Activated CD8-positive, alpha-beta memory T cell treated with anti-CD3 and anti-CD28 coated beads, Interleukin-2, amount 50 U/mL, for 48 hours (primary cell): Measurements from ENCODE around the gene NECAB2.

Experiments used
- DNase-seq: peaks from one replicate; pipeline ENCODE4 v3.0.0-alpha.2; 2020

Gene NECAB2

GRCh38 chr16:83994703-83995102 lies 26.7 kb downstream of the NECAB2 start:
- DNase-seq: no peak

- no peak for DNase-seq
Measured at GRCh38 chr16:83995754-83996153, 27.7 kb downstream of the NECAB2 start.

- no peak for DNase-seq
Measured at GRCh38 chr16:83996481-83997252, 28.6 kb downstream of the NECAB2 start.

- no peak for DNase-seq
Measured at GRCh38 chr16:83998091-83998490, 30.0 kb downstream of the NECAB2 start.

- no peak for DNase-seq
Measured at GRCh38 chr16:84000989-84001642, 33.1 kb downstream of the NECAB2 start.

- DNase-seq: no peak
Measured at GRCh38 chr16:84001726-84002125, 33.7 kb downstream of the NECAB2 start.

- DNase-seq: no peak
Measured at GRCh38 chr16:84003038-84003437, 35.0 kb downstream of the NECAB2 start.

GRCh38 chr16:84004442-84004841 lies 36.4 kb downstream of the NECAB2 start:
- no peak for DNase-seq

GRCh38 chr16:84005391-84005790 lies 37.3 kb downstream of the NECAB2 start:
- DNase-seq: no peak

- no peak for DNase-seq
Measured at GRCh38 chr16:84007520-84007919, 39.5 kb downstream of the NECAB2 start.

- DNase-seq: no peak
Measured at GRCh38 chr16:84007965-84008364, 39.9 kb downstream of the NECAB2 start.

GRCh38 chr16:84009282-84009681 lies 41.2 kb downstream of the NECAB2 start:
- DNase-seq: no peak

- DNase-seq: peak; percentile 84
Measured at GRCh38 chr16:84013787-84014569, 45.9 kb downstream of the NECAB2 start.

- no peak for DNase-seq
Measured at GRCh38 chr16:84014570-84015327, 46.7 kb downstream of the NECAB2 start.

GRCh38 chr16:84015399-84015798 lies 47.4 kb downstream of the NECAB2 start:
- DNase-seq: no peak

- no peak for DNase-seq
Measured at GRCh38 chr16:84016477-84016876, 48.4 kb downstream of the NECAB2 start.

- no peak for DNase-seq
Measured at GRCh38 chr16:84018710-84019109, 50.7 kb downstream of the NECAB2 start.

GRCh38 chr16:84020353-84020752 lies 52.3 kb downstream of the NECAB2 start:
- no peak for DNase-seq

- DNase-seq: no peak
Measured at GRCh38 chr16:84021488-84021887, 53.4 kb downstream of the NECAB2 start.

GRCh38 chr16:84022644-84023043 lies 54.6 kb downstream of the NECAB2 start:
- no peak for DNase-seq

- DNase-seq: no peak
Measured at GRCh38 chr16:84024854-84025253, 56.8 kb downstream of the NECAB2 start.

GRCh38 chr16:84026606-84027005 lies 58.6 kb downstream of the NECAB2 start:
- DNase-seq: no peak

- no peak for DNase-seq
Measured at GRCh38 chr16:84027625-84028024, 59.6 kb downstream of the NECAB2 start.
